Mesenteric fat pad (tissue), 1 donor: ENCODE measurements around the gene ATXN7L1. TPM values are rescaled to one million over a fixed set of nuclear protein-coding genes. Genes with fewer than 3 reads are reported as not detected.

ENCODE experiments used
- DNase-seq: peaks from one replicate; pipeline ENCODE4 v3.0.0-alpha.2; 2020; ENCODE audit warnings: low spot score
- long read RNA-seq: library from polyadenylated mRNA; unstranded; transcript quantifications from one replicate; pipeline ENCODE4 v2.0.0, GENCODE V29; 2020
- total RNA-seq: library from RNA; stranded (reverse); fragmentation: NEBNext Ultra II Directional; extraction: Animal tissue kit (Norgen Biotek cat#: 25700); gene quantifications from one replicate; pipeline ENCODE4 v1.2.1, GENCODE V29; 2021
- donor health status: DM: yes; HTN: yes; CAD: no.

ATXN7L1 gene, protein sequence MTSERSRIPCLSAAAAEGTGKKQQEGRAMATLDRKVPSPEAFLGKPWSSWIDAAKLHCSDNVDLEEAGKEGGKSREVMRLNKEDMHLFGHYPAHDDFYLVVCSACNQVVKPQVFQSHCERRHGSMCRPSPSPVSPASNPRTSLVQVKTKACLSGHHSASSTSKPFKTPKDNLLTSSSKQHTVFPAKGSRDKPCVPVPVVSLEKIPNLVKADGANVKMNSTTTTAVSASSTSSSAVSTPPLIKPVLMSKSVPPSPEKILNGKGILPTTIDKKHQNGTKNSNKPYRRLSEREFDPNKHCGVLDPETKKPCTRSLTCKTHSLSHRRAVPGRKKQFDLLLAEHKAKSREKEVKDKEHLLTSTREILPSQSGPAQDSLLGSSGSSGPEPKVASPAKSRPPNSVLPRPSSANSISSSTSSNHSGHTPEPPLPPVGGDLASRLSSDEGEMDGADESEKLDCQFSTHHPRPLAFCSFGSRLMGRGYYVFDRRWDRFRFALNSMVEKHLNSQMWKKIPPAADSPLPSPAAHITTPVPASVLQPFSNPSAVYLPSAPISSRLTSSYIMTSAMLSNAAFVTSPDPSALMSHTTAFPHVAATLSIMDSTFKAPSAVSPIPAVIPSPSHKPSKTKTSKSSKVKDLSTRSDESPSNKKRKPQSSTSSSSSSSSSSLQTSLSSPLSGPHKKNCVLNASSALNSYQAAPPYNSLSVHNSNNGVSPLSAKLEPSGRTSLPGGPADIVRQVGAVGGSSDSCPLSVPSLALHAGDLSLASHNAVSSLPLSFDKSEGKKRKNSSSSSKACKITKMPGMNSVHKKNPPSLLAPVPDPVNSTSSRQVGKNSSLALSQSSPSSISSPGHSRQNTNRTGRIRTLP
- 23.8 TPM for total RNA-seq
- long read RNA-seq, partial matches to known transcripts = 6 of 49 reads
- long read RNA-seq, other reads (novel, unspliced or antisense) = 40 of 49 reads

DNA sequence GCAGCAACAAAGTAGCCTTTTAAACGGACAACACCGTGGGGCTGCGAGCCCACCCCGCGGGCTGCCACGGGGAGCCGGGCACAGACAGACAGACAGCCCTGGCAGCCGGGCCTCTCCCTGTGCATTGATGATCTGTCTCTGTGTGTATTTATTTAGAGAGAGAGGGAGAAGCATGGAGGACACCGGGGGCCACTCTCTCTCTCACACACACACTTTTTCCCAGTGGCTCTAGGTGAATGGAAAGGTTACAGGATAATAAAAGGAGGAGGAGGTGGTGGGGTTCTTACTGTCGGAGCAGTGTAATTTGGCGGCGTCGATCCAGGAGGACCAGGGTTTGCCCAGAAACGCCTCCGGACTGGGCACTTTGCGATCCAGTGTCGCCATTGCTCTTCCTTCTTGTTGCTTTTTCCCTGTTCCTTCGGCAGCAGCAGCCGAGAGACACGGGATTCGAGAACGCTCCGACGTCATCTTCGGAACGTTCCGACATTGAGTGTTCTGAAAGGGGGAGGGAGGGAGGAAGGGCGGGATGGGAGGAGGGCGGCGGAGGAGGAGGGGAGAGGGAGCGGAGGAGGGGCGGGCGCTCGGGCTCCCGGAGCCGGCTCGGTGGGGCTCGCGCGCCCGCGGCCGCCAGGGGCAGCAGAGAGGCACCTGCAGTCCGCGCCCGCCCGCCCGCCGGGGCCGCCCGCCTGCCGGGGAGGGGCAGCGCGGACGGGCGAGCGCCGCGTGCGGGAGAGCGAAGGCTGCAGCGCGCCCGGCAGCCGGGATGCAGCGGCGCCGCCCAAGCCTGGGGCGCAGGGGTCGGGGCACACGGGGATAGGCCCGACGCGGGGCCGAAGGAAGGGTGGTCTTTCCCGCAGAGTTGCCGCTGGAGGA lies at the start of gene ATXN7L1:
ATXN7L1 (minus strand) TSS at position 509 of the 873 bp plus-strand sequence; CDS start at position 468, 41 bp downstream.
- DNase-seq = peak; percentile 96

DNA sequence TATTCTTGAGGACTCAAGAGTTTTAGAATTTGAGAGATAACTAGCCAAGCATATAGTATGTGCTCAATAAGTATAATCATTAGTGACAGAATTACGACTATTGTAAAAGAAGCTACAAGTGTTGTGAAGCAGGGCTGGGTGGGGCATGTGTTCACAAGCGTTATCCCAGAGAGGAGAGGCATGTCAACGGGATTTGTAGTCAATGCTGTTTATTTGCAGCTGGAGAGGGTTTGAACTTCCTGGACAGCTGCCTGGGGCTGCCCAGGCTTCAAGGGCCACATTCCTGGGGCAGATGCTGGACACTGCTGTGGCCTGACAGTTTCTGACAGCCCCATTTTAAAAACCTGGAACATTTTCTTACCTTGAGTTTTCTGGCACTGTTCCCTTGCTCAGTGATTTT lies 49.7 kb upstream of the ATXN7L1 start:
- DNase-seq = no peak

DNA sequence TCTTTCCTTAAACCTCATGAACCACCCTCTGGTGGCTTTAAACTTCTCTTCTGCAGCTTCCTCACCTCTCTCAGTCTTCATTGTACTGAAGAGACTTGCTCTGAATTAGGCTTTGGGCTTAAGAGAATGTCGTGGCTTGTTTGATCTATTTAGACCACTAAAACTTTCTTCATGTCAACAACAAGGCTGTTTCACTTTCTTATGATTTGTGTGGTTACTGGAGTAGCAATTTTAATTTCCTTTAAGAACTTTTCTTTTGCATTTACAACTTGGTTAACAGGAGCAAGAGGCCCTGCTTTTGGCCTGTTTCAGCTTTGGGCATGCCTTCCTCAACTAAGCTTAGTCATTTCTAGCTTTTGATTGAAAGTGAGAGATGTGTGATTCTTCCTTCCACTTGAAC lies 48.5 kb upstream of the ATXN7L1 start:
- no peak for DNase-seq

DNA sequence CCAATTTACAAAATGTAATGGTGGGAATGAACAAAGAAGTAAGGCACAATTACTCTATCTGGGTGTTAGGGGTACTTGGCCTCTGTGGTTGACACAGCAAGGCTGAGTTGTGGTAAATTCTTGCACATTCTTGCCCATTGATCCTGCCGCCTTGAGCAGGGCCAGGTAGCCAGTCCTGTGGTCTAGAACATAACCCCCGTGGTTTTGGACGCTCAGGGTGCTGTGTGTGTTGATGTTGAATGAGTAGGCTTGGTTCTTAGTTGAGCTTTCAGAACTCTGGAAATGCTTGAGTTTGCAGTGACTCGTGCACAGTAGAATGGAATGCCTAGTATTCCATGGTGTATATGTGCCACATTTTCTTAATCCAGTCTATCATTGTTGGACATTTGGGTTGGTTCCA lies 44.4 kb upstream of the ATXN7L1 start:
- DNase-seq = no peak

DNA sequence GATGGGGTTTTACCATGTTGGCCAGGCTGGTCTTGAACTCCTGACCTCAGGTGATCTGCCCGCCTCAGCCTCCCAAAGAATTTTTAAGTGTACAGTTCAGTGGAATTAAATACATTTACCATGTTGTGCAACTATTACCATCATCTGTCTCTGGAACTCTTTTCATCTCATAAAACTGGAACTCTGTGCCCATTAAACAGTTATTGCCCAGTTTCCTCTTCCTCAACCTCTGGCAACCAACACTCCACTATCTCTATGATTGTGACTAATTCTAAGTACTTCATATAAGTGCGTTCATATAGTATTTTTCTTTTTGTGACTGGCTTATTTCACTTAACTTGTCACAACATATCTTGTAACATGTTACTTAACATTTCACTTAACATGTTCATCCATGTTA lies 41.3 kb upstream of the ATXN7L1 start:
- no peak for DNase-seq

DNA sequence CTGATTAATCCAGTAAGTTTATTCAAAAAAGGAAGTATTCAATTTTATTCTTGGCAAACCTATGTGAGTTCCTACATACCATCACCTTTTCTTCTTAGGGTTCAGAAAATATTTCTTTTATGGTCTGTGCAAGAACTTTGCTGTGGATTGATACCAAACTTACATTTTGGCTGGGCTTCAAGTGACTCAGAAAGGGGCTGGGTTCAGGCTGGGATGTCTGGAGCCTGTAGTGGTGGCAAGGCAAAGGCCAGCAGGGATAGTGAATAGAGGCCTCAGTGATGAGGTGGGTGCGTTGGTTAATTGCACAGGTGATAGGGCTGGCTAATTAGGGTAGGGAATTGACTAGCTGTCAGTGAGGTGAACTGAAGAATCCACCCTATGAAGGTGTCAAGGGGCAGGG lies 40.2 kb upstream of the ATXN7L1 start:
- DNase-seq = no peak

DNA sequence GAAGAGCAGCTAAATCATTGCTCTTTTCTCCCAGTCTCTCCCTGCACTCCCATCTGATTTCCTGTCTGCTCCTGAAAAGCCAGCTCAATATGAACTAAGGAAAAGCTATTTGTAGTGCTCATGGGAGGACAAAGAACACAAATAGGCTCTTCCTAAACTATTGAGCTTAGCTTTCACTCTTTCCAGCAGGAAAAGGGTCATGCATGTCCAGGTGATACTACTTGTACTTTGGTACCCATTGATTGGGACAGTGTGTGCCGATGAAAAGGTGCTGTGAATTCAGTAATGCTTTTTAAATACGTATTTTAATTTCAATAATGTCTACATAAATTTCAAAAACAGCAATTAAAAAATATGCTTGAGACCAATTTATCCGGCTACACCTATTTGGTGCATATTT lies 37.5 kb upstream of the ATXN7L1 start:
- no peak for DNase-seq

DNA sequence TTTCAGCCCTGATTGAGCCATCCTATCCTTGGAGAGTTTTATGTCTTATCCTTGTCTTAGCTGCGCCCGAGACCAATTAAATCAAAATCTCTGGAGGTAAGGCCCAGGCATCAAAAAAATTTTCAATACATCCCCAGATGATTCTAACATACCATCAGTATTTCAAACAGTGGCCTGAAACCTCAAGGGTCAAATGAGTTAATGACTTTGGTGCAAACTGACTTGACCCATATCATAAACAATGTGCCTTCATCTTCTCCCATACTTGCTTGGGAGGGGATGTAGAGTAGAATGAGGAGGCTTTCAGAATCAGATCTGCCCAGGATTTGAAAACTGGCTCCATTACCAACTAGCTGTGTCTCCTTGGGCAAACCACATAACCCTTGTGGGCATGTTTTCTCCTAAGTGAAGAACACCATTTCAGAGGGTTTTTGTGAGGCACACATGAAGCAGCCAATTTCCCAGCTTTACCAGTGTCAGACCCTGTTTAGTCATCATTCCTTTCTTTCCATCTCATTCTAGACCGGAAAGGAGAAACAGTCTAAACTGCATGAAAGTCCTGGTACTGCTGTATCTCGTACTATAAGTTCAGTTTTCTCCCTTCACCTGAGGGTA lies 35.7 kb upstream of the ATXN7L1 start:
- DNase-seq = no peak

DNA sequence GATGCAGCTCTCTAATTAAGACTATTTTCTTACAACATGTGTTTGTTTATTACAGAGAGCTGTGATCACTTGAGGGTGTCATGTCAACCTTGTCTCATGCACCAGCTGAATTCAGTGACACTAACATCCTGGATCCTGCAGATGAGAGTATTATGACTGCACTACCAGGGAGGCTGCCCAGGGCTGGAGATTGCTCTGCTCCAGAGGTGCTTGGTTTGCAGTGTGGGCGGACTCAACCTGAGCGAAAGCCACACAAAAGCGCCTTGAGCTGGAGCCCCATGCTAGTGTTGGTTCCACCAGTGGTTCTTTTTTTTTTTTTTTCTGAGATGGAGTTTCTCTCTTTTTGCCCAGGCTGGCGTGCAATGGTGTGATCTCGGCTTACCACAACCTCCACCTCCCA lies 33.8 kb upstream of the ATXN7L1 start:
- DNase-seq = no peak

DNA sequence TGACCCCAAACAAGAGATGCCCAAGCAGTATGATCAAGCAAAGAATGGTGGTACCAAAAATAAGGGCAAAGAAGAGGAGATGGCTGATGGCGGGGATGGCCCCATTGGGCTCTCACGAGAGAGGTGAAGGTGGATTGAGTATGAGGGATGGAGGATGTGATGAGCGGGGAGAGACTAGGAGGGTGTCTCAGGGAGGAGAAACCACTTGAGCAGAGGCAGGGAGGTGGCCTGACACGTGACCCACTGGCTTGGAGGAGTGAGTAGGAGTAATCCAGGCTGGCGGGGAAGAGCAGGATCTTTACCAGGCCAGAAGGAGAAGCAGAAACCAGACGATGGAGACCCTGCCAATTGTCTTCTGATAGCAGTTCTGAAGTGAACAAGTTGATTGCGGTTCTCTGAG lies 33.3 kb upstream of the ATXN7L1 start:
- DNase-seq = no peak

DNA sequence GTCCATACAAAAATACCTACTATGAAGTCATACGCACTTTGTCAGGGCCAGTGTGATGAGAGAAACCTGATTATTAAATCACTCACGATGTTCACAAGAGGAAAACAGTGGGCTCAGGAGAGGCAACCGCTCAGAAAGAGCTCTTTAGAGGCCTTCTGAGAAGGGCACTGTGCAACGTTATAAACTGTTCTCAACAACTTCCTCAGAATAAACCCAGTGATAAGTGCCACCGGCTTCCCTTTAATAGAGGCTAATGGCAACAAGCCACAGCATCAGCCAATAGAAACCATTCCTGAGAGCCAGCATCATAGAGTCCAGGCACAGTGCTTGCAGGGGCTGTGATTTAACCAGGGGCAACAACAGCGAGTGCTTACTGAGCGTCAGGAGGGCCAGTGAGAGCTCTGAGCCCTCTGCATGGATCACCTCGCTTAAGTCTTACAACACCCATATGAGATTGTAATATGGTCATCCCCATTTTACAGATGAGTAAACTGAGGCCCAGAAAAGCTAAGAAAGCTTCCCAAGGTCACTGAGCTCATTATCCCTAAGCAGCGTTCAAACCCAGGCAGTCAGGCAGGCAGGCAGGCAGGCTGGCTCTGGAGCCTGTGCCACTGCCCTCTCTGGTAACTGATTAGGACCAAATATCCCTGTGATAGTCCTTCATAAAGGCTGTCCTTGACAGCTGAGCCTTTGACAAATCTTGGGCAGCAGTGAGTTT lies 30.9 kb upstream of the ATXN7L1 start:
- DNase-seq = no peak

DNA sequence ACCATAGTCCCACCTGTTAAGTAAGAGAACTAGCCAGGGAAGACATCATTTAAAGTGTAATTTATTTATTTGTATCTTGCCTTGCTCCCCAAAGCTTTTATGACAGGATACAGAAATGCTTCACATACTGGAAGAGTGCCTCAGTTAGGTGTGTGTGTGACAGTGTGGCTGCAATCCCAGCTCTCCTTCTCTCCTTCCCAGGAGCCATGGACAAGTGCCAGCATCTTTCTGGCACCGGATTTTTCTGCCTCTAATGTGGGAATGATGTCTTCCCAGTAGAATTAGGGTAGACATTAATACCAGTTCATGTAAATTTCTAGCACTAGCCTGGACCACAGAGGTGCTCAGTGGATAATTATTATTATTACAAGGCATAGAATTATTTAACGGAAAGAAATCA lies 30.3 kb upstream of the ATXN7L1 start:
- no peak for DNase-seq

DNA sequence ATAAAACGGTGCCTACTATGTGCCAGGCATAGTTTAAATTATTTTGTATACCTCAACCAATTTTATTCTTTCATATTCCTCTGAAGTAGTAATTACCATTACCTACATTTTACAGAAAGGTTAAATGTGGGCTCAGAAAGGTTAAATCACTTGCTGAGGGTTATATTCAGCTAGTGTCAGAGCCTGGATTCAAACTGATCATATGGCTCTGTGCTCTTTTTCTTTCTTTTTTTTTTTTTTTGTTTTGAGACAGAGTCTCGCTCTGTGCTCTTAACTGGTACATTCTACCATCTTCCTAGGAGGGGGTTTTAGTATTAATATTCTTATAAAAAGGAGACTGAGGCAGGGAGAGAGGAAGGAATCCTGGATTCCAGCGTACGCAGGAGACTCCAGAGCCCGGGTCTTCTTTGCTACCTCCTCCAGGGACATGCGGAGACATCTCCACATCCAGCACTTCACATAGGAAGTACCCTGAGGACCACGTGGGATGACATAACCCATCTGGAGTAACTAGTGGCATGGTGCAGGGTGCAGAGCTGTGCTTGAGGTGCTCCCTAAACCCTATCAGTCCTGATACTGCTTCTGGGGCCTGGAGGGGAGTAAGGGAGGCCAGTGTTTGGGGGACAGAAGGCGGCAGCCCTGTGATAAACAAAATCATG lies 29.6 kb upstream of the ATXN7L1 start:
- DNase-seq = no peak

DNA sequence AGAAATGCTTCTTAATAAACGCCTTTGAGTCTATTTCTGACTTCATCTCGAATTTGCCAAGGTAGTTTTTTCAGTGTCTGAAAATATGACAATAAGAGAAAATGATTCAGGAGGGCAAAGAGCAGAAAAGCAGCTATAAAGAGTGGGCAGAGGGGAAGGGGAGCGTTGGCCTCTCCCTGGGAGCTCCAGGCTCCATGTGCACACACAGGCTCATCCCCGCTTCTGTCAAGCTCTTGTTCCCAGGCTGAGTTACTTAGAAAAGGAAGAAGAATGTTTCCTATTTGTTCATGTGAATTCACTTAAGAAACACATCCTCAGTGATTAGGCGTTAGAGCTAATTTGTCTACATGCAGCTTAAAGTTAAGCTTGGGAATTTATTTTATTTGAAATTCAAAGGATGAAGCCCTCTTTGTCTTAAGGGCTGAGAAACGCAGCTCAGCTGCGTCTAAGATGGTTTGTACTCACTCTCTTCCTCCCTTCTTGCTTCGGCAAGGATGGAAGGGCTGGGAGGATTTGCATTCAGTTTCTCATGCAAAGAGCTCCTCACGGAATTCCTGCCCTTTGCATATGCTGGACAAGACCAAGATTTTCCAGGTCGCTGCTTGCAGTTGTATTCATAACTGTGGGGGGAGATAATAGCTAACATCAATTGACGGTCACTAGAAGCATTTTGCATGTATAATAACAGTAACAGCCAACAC lies 29.0 kb upstream of the ATXN7L1 start:
- DNase-seq = no peak

DNA sequence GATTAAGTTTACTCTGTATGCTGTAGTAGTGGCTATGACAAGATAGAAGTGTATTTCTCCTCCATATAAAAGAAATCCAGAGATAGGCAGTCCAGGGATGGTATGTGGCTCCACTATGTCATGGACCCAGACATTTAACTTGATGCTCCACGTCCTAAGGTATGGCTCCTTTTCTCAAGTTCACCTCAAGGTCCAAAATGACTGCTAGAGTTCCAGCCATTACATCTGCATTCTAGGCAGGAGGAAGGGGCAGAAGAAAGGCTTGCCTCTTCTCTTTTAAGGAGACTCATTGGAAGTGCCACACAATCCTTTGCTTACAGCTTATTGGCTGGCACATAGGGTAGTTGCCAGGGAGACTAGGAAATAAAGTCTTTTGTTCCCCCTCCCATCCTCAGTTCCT lies 27.7 kb upstream of the ATXN7L1 start:
- DNase-seq = no peak

DNA sequence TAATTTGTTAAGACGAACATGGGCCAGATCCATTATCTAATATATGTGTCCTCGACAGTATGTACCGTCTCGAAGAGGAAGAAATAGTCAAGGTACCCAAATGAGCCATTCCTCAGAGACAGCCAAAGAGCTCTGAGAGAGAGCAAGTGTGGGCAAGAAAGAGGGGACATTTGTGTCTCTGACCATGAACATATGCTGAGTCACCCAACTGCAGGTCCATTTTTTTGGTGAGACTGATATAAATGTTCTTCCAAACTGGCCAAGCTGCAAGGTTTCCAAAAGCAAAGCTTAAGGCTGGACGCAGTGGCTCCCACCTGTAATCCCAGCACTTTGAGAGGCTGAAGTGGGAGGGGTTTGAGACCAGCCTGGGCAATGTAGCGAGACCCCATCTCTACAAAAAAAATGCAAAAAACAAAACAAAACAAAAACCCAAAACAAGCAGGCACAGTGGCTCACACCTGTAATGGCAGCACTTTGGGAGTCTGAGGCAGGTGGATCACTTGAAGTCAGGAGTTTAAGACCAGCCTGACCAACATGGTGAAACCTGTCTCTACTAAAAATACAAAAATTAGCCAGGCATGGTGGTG lies 26.0 kb upstream of the ATXN7L1 start:
- DNase-seq = no peak

DNA sequence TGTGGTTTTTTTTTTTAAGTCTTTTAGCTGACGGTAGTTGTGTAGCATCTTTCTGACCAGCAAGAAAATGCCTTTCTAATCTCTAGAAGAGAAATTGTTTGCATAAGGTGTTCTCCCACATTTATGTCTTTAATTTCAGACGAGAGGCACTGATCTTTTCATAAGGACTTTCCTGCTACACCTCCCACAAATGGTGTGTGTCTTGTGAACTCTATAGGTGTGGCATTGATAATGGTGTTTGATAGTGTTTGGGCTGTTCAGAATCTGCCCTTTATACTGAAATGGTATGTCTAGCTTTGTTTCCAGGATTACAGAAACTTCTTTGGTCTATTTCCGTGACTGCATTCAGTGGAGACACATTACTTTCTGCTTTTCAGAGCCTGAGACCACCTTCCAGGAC lies 21.6 kb upstream of the ATXN7L1 start:
- DNase-seq = no peak

DNA sequence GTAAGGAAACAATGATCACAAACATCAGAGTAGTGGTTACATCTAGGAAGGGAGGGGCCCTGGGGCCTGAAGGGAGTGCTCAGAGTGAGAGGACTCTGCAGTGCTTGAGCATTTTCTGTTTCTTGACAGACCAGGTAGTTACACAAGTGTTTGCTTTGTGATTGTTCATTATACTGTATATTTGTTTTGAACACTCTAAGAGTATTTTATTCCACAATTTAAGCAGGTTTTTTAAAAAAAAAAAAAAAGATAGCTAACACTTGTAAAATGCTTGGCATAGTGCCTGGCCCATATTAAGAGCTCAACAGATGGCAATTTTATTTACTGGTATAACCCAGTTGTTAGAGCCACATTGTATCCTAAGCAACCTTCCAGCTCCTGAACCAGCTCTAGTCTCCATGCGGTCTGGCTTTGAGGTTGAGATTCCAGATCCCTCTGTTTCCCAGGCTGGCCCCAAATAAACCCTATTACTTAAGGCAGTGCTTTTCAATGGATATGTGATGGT lies 20.1 kb upstream of the ATXN7L1 start:
- DNase-seq = no peak
